ENCODE results near the gene MNX1.

DNA sequence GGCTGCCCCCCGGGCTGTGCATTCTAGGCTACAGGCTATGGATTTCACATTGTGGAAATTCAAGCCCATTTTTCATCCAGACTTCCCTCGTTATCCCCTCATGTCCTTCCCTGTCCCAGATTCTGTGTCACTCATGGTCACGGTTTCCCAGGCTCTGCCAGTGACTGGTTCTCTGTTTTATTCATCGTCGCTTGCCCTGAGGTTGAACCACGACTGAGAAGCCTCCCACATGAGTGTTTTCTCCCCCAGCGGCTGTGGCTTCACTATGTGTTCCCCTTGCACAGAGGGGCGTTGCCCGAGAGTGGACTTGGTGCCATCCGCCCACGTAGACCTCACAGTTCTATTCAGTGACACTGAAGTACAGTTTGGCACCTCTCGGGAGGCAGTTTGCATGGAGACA lies 47.0 kb downstream of the MNX1 start:
- TF ChIP-seq, protein P1, sequence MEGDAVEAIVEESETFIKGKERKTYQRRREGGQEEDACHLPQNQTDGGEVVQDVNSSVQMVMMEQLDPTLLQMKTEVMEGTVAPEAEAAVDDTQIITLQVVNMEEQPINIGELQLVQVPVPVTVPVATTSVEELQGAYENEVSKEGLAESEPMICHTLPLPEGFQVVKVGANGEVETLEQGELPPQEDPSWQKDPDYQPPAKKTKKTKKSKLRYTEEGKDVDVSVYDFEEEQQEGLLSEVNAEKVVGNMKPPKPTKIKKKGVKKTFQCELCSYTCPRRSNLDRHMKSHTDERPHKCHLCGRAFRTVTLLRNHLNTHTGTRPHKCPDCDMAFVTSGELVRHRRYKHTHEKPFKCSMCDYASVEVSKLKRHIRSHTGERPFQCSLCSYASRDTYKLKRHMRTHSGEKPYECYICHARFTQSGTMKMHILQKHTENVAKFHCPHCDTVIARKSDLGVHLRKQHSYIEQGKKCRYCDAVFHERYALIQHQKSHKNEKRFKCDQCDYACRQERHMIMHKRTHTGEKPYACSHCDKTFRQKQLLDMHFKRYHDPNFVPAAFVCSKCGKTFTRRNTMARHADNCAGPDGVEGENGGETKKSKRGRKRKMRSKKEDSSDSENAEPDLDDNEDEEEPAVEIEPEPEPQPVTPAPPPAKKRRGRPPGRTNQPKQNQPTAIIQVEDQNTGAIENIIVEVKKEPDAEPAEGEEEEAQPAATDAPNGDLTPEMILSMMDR (conservative IDR thresholded peaks at IDR 0.05 in 1 of 2, IDR thresholded peaks at IDR 0.05 in 1 of 2; ENCODE audit: low read depth in 1 of 2, low read length in 2 of 2) = no peak
- TF ChIP-seq EZH2 (IDR thresholded peaks at IDR 0.05; ENCODE audit: low read length, missing control alignments) = no peak

Data from fibroblast of lung (primary cell).